Left renal pelvis (tissue), 4 donors: ENCODE results near the gene ARHGEF39. TPM values are rescaled to one million over a fixed set of nuclear protein-coding genes. Genes with fewer than 3 reads are reported as not detected.
"Not testable (repeated sequence)": the region's sequence is repeated elsewhere in the genome, so short reads cannot be mapped to it uniquely, and the experiment has no call there.

Source experiments
- DNase-seq, 4 donors: peaks; one replicate each; pipeline ENCODE4 v3.0.0-alpha.2; 2013; ENCODE audit warnings: low read depth in 4 of 4, low spot score in 3 of 4
- polyA plus RNA-seq, 4 donors: library from polyadenylated mRNA; unstranded; fragments of 120-200 nt; gene quantifications; one replicate each; pipeline ENCODE4 v1.2.1, GENCODE V29; 2013; ENCODE audit not compliant: insufficient read length in 4 of 4

The ARHGEF39 gene
- polyA plus RNA-seq, 4 donors = 9.0 to 11.5 (median 9.8) TPM

GRCh38 chr9:35628389-35628991, 36.5 kb downstream of the ARHGEF39 start:
- no peak for DNase-seq

GRCh38 chr9:35627575-35627974, 37.4 kb downstream of the ARHGEF39 start:
- no peak for DNase-seq

- no peak for DNase-seq
Measured at GRCh38 chr9:35619800-35620158, 45.2 kb downstream of the ARHGEF39 start.

GRCh38 chr9:35618854-35619799, 45.9 kb downstream of the ARHGEF39 start:
- DNase-seq = no peak

GRCh38 chr9:35618325-35618727, 46.7 kb downstream of the ARHGEF39 start, which contains the start of gene CD72:
CD72 (minus strand) TSS chr9:35618413; CDS start chr9:35618303, 110 bp downstream.
- DNase-seq = no peak

- no peak for DNase-seq
Measured at GRCh38 chr9:35617548-35617947, 47.4 kb downstream of the ARHGEF39 start.

- no peak for DNase-seq
Measured at GRCh38 chr9:35616681-35617459, 48.1 kb downstream of the ARHGEF39 start.

- DNase-seq = no peak
Measured at GRCh38 chr9:35615981-35616680, 48.9 kb downstream of the ARHGEF39 start.

GRCh38 chr9:35612843-35613242, 52.2 kb downstream of the ARHGEF39 start:
- no peak for DNase-seq

- not testable (repeated sequence) for DNase-seq
Measured at GRCh38 chr9:35612066-35612465, 52.9 kb downstream of the ARHGEF39 start.

- no peak for DNase-seq
Measured at GRCh38 chr9:35611230-35611797, 53.7 kb downstream of the ARHGEF39 start.

- DNase-seq = no peak
Measured at GRCh38 chr9:35609820-35610163, 55.2 kb downstream of the ARHGEF39 start.

Other genes starting within 250 kb of the ARHGEF39 start
- gene RUSC2, start 175.1 kb downstream of the ARHGEF39 start, polyA plus RNA-seq = 10 to 100 TPM; 18.0 to 26.3 (median 18.6) TPM
- 10 to 100 TPM; 33.4 to 49.4 (median 34.7) TPM for gene TESK1, start 59.9 kb downstream of the ARHGEF39 start, polyA plus RNA-seq
- 1 to 10 TPM; 1.8 to 3.3 (median 2.2) TPM for gene CD72, start 46.8 kb downstream of the ARHGEF39 start, polyA plus RNA-seq
- gene SIT1, start 14.3 kb downstream of the ARHGEF39 start, polyA plus RNA-seq = under 1 TPM in 2 of 4 donors, not detected in 2; 0.32 to 0.46 TPM
- 1 to 10 TPM in 1 of 4 donors, not detected in 3; 2.5 TPM for gene RMRP, start 7.2 kb downstream of the ARHGEF39 start, polyA plus RNA-seq
- gene CCDC107, start 6.9 kb downstream of the ARHGEF39 start, polyA plus RNA-seq = 10 to 100 TPM; 15.5 to 21.2 (median 18.4) TPM
- 1 to 10 TPM in 1 of 4 donors, under 1 TPM in 3; 0.63 to 1.6 (median 0.73) TPM for gene CA9, start 8.7 kb upstream of the ARHGEF39 start, polyA plus RNA-seq
- 100 to 1,000 TPM; 150 to 285 (median 184) TPM for gene TPM2, start 24.7 kb upstream of the ARHGEF39 start, polyA plus RNA-seq
- 100 to 1,000 TPM; 141 to 173 (median 163) TPM for gene TLN1, start 67.0 kb upstream of the ARHGEF39 start, polyA plus RNA-seq
- 10 to 100 TPM; 33.8 to 43.0 (median 39.2) TPM for gene CREB3, start 67.5 kb upstream of the ARHGEF39 start, polyA plus RNA-seq
- 100 to 1,000 TPM in 2 of 4 donors, 10 to 100 TPM in 2; 62.5 to 131 (median 101) TPM for gene GBA2, start 84.0 kb upstream of the ARHGEF39 start, polyA plus RNA-seq
- gene RGP1, start 84.1 kb upstream of the ARHGEF39 start, polyA plus RNA-seq = 10 to 100 TPM; 25.7 to 28.2 (median 27.4) TPM
- gene MSMP, start 89.1 kb upstream of the ARHGEF39 start, polyA plus RNA-seq = not detected
- 10 to 100 TPM; 27.1 to 55.5 (median 30.6) TPM for gene NPR2, start 126.4 kb upstream of the ARHGEF39 start, polyA plus RNA-seq
- 1 to 10 TPM; 2.9 to 7.2 (median 5.7) TPM for gene SPAG8, start 147.1 kb upstream of the ARHGEF39 start, polyA plus RNA-seq
- 10 to 100 TPM; 32.0 to 57.4 (median 53.8) TPM for gene HINT2, start 149.8 kb upstream of the ARHGEF39 start, polyA plus RNA-seq
- under 1 TPM; 0.11 to 0.35 (median 0.26) TPM for gene FAM221B, start 163.5 kb upstream of the ARHGEF39 start, polyA plus RNA-seq
- gene TMEM8B, start 164.0 kb upstream of the ARHGEF39 start, polyA plus RNA-seq = 10 to 100 TPM; 28.8 to 44.5 (median 30.5) TPM
- gene OR13J1, start 205.2 kb upstream of the ARHGEF39 start, polyA plus RNA-seq = under 1 TPM in 1 of 4 donors, not detected in 3; 0.15 TPM
- gene HRCT1, start 241.0 kb upstream of the ARHGEF39 start, polyA plus RNA-seq = 1 to 10 TPM in 1 of 4 donors, under 1 TPM in 2, not detected in 1; 0.21 to 3.3 (median 0.50) TPM
- gene SPAAR, start 244.3 kb upstream of the ARHGEF39 start, polyA plus RNA-seq = 1 to 10 TPM in 3 of 4 donors, under 1 TPM in 1; 0.71 to 1.5 (median 1.3) TPM